Loucy (cell line): ENCODE measurements around the gene TMEM178A.
"Not testable (repeated sequence)": the region's sequence is repeated elsewhere in the genome, so short reads cannot be mapped to it uniquely, and the experiment has no call there.

Experiments used
- H2AFZ ChIP-seq: fragments of 200-600 bp; sonication (generic); 2 replicates; pipeline ENCODE4 v1.6.0; 2016; ENCODE audit warnings: antibody characterized with exemption, mild to moderate bottlenecking, low read length, moderate library complexity
- H3F3A ChIP-seq: fragments of 200-600 bp; 2 replicates; pipeline ENCODE4 v1.6.0; 2016; ENCODE audit warnings: antibody characterized with exemption, low read depth, mild to moderate bottlenecking
- H3K27me3 ChIP-seq: fragments of 200-600 bp; sonication (generic); 2 replicates; pipeline ENCODE4 v1.6.1; 2014; ENCODE audit warnings: low read length, mild to moderate bottlenecking; ENCODE audit not compliant: insufficient read depth, poor library complexity, severe bottlenecking
- H3K36me3 ChIP-seq: fragments of 200-600 bp; sonication (generic); 2 replicates; pipeline ENCODE4 v1.6.1; 2016; ENCODE audit warnings: low read length; ENCODE audit not compliant: insufficient read depth
- H3K4me1 ChIP-seq: fragments of 200-600 bp; sonication (generic); 2 replicates; pipeline ENCODE4 v1.5.1; 2014; ENCODE audit warnings: low read length, mild to moderate bottlenecking; ENCODE audit not compliant: insufficient read depth, poor library complexity, severe bottlenecking
- H3K4me2 ChIP-seq: fragments of 200-600 bp; sonication (generic); 2 replicates; pipeline ENCODE4 v1.6.0; 2014; ENCODE audit warnings: antibody characterized with exemption, low read length, low read depth, mild to moderate bottlenecking; ENCODE audit not compliant: poor library complexity, severe bottlenecking
- H3K4me3 ChIP-seq: fragments of 200-600 bp; sonication (generic); 2 replicates; pipeline ENCODE4 v1.5.1; 2014; ENCODE audit warnings: low read length, mild to moderate bottlenecking, mixed read lengths; ENCODE audit not compliant: poor library complexity, severe bottlenecking
- H3K79me2 ChIP-seq: fragments of 200-600 bp; sonication (generic); 2 replicates; pipeline ENCODE4 v1.6.1; 2014; ENCODE audit warnings: low read length; ENCODE audit not compliant: insufficient read depth
- H3K9ac ChIP-seq: fragments of 200-600 bp; sonication (generic); 2 replicates; pipeline ENCODE4 v1.6.0; 2014; ENCODE audit warnings: mild to moderate bottlenecking, low read depth, low read length, moderate library complexity; ENCODE audit not compliant: poor library complexity, severe bottlenecking
- H3K9me2 ChIP-seq: fragments of 200-600 bp; sonication (generic); replicated peaks from 2 replicates; pipeline ENCODE4 v1.6.1; 2016; ENCODE audit warnings: low read depth, low read length, mixed read lengths
- H3K9me3 ChIP-seq: fragments of 200-600 bp; sonication (generic); 2 replicates; pipeline ENCODE4 v1.6.1; 2014; ENCODE audit warnings: mild to moderate bottlenecking, antibody characterized with exemption, low read length, low read depth; ENCODE audit not compliant: insufficient read depth
- H4K20me1 ChIP-seq: fragments of 200-600 bp; sonication (generic); 2 replicates; pipeline ENCODE4 v1.6.0; 2014; ENCODE audit warnings: antibody characterized with exemption, low read length, mild to moderate bottlenecking; ENCODE audit not compliant: insufficient read depth, poor library complexity, severe bottlenecking
- EZH2phosphoT487 ChIP-seq: fragments of 200-600 bp; IDR thresholded peaks from 2 replicates; pipeline ENCODE4 v1.6.1; 2018; ENCODE audit warnings: antibody characterized with exemption, mild to moderate bottlenecking, moderate library complexity, borderline replicate concordance
- TF ChIP-seq, protein P1 (sequence below): fragments of 200-600 bp; sonication (generic); conservative IDR thresholded peaks from 2 replicates; pipeline ENCODE4 v1.5.1; 2014; ENCODE audit warnings: mild to moderate bottlenecking, antibody characterized with exemption, low read length

TMEM178A gene

DNA sequence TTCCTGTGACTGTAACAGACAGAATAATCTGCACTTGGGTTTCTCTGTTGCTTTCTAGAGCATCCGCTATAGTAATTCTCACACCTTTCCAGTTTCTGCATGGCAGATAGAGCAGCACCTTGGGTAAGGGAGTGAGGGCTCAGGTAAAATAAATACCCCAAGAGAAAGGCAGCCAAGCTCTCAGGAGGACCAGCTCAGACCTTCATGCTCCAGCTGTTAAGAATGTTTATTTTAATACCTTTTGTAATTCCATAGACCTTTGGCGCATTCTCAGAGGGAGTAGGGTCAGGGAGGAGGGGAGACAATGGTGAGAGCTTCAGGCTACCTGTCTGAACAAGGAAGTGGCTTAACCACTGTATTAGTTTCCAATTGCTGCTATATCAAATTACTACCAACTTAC, 16.2 kb upstream of the TMEM178A start:
- Histone ChIP-seq H2AFZ (no peak overlapping the region), H3K4me2 (no peak overlapping the region), H3K9me2 (no peaks in the 10 kb centered on the region), H3K4me1 (no peaks in the 10 kb centered on the region), H3K9ac (no peak overlapping the region), H3K36me3 (no peaks in the 10 kb centered on the region), H3K27me3 (no peaks in the 10 kb centered on the region), H3F3A (no peaks in the 10 kb centered on the region), H4K20me1 (no peaks in the 10 kb centered on the region), H3K9me3 (no peaks in the 10 kb centered on the region), H3K4me3 (no peak overlapping the region), H3K79me2 (no peaks in the 10 kb centered on the region)
- no peak for TF ChIP-seq EZH2phosphoT487
- TF ChIP-seq, protein P1, sequence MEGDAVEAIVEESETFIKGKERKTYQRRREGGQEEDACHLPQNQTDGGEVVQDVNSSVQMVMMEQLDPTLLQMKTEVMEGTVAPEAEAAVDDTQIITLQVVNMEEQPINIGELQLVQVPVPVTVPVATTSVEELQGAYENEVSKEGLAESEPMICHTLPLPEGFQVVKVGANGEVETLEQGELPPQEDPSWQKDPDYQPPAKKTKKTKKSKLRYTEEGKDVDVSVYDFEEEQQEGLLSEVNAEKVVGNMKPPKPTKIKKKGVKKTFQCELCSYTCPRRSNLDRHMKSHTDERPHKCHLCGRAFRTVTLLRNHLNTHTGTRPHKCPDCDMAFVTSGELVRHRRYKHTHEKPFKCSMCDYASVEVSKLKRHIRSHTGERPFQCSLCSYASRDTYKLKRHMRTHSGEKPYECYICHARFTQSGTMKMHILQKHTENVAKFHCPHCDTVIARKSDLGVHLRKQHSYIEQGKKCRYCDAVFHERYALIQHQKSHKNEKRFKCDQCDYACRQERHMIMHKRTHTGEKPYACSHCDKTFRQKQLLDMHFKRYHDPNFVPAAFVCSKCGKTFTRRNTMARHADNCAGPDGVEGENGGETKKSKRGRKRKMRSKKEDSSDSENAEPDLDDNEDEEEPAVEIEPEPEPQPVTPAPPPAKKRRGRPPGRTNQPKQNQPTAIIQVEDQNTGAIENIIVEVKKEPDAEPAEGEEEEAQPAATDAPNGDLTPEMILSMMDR = no peak

DNA sequence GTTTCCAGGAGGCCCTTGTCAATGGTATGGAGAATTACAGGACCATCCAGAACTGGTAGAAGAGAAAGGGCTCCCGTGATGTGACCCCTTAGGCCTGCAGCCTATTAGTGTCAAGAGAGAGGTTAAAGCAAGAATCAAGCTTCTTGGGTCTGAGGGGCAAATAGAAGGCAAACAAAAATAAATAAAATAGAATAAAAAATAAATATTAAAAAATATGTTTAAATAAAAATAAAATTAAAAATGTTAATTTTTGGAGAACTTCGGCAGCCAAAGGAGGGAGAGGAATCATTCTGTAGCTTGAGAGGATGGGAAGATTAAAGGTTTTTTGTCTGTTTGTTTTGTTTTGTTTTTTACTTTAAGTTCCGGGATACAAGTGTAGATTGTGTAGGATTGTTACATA, 15.2 kb upstream of the TMEM178A start:
- H3K79me2 ChIP-seq = no peaks in the 10 kb centered on the region
- TF ChIP-seq, protein P1 = no peak
- no peak for TF ChIP-seq EZH2phosphoT487
- no peaks in the 10 kb centered on the region for H4K20me1 ChIP-seq
- H3K9me2 ChIP-seq = no peaks in the 10 kb centered on the region
- no peaks in the 10 kb centered on the region for H3K27me3 ChIP-seq
- H3K4me1 ChIP-seq = no peaks in the 10 kb centered on the region
- H3K9ac ChIP-seq = no peak overlapping the region
- no peaks in the 10 kb centered on the region for H3F3A ChIP-seq
- H2AFZ ChIP-seq = no peak overlapping the region
- H3K4me2 ChIP-seq = no peak overlapping the region
- no peaks in the 10 kb centered on the region for H3K9me3 ChIP-seq
- H3K4me3 ChIP-seq = no peak overlapping the region
- H3K36me3 ChIP-seq = no peaks in the 10 kb centered on the region

DNA sequence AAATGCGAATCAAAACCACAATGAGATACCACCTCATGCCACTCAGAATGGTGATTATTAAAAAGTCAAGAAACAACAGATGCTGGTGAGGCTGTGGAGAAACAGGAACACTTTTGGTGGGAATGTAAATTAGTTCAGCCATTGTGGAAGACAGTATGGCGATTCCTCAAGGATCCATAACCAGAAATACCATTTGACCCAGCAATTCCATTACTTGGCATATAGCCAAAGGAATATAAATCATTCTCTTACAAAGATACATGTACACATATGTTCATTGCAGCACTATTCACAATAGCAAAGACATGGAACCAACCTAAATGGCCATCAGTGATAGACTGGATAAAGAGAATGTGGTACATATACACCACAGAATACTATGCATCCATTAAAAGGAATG, 9.5 kb upstream of the TMEM178A start:
- not testable (repeated sequence) for H3F3A ChIP-seq, H3K27me3 ChIP-seq, H3K9me2 ChIP-seq, H3K36me3 ChIP-seq, H2AFZ ChIP-seq, H3K9me3 ChIP-seq, H3K9ac ChIP-seq, H3K79me2 ChIP-seq, H4K20me1 ChIP-seq, H3K4me2 ChIP-seq, H3K4me1 ChIP-seq, H3K4me3 ChIP-seq

DNA sequence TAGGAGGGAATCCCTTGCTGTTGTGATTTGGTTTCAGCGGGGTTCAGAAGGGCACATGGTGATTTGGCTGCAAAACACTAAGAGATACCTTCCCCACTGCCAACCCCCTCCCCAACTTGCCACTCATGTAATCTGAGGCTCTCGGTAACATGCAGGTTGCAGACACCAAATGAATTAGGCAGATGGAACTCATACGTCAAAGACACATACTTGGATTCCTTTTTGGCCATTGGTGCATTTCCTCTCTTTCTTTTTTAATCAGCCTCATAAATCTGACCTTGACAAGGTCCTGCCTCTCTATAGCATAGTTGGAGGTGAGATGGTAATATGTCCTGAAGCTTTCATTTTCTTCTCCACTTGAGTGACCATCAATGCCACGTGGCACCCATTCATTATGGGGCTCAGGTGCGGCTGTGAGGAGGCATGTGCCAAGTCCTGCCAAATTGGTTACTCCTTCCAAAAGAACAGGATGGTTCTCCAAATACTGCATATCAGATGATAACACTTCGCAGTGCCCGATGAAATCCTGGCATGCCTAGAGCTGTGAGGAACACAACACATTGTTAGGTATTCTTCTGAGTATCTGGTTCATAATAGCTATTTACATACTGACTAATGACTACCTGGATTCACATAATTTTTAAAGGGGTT, 8.3 kb upstream of the TMEM178A start:
- Histone ChIP-seq H3F3A (no peaks in the 10 kb centered on the region), H3K79me2 (no peaks in the 10 kb centered on the region), H3K9ac (no peak overlapping the region), H3K4me1 (no peaks in the 10 kb centered on the region), H4K20me1 (no peaks in the 10 kb centered on the region), H3K36me3 (no peaks in the 10 kb centered on the region), H3K9me3 (no peaks in the 10 kb centered on the region), H3K9me2 (no peaks in the 10 kb centered on the region), H3K4me3 (no peak overlapping the region), H3K4me2 (no peak overlapping the region), H2AFZ (no peak overlapping the region), H3K27me3 (no peaks in the 10 kb centered on the region)
- TF ChIP-seq EZH2phosphoT487 = no peak
- TF ChIP-seq, protein P1 = no peak
